Tongue (tissue), 2 donors: Measurements from ENCODE around the gene OR51E1. TPM values are rescaled to one million over a fixed set of nuclear protein-coding genes. Genes with fewer than 3 reads are reported as not detected.

Experiments used
- DNase-seq: peaks from one replicate; pipeline ENCODE4 v3.0.0-alpha.2; 2015
- total RNA-seq: library from RNA; depleted of rRNA; stranded (reverse); fragments of >200 nt; gene quantifications from one replicate; pipeline ENCODE4 v1.2.3, GENCODE V29; 2014

OR51E1 gene
- total RNA-seq, 1 donor from 2014 or later = 1.9 TPM

DNA sequence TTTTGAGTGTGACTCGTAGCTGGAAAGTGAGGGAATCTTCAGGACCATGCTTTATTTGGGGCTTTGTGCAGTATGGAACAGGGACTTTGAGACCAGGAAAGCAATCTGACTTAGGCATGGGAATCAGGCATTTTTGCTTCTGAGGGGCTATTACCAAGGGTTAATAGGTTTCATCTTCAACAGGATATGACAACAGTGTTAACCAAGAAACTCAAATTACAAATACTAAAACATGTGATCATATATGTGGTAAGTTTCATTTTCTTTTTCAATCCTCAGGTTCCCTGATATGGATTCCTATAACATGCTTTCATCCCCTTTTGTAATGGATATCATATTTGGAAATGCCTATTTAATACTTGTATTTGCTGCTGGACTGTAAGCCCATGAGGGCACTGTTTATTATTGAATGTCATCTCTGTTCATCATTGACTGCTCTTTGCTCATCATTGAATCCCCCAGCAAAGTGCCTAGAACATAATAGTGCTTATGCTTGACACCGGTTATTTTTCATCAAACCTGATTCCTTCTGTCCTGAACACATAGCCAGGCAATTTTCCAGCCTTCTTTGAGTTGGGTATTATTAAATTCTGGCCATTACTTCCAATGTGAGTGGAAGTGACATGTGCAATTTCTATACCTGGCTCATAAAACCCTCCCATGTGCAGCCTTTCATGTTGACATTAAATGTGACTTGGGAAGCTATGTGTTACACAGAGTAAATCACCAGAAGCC is 11.0 kb downstream of the OR51E1 start:
- DNase-seq = no peak

DNA sequence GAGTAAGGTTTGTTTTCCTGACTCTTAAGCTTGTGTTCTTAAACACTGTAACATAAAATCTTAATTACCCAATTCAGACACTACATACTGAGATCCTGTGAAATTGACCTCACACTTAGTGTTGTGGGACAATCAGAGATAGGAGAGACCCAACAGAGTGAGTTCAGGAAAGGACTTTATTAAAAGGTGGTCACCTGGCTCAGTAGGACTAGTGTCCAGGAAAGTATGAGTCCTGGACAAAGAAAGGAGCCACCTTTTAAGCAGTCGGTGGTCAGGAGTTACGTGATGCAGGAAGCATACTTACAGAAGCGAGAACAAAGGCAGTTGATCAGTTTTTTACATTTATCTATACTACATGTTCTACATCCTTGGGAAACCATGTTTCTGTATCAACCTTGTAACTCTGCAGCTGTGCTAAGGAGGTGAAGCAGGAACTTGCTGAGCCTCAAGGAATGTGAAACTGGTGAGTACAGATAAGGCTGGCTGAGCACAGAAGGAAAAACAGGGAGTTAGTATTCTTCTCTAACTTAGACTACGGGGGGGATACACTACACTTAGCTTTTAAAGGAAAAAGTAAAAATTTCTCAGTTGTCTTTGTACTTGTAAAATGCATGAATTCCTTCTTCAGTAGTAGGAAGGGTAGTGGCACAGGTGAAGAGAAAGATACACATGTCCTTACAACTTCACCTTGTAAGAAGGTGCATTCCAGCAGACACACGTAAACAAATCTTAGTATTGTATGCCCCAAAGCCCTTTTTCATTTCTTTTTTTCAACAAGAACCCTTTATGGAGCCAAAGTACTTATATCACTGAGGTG is 15.1 kb downstream of the OR51E1 start:
- no peak for DNase-seq

DNA sequence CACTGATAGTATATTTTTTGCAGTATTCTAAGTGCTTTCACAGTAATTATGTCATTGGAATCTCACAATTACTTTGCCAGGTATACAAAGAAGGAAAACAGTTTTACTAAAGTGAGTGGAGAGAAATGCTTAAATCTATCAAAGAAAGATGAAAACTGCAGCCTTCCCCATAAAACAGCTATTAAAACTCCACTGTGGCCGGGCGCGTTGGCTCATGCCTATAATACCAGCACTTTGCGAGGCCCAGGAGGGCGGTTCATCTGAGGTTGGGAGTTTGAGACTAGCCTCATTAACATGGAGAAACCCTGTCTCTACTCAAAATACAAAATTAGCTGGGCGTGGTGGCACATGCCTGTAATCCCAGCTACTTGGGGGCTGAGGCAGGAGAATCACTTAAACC is 19.1 kb downstream of the OR51E1 start:
- no peak for DNase-seq

DNA sequence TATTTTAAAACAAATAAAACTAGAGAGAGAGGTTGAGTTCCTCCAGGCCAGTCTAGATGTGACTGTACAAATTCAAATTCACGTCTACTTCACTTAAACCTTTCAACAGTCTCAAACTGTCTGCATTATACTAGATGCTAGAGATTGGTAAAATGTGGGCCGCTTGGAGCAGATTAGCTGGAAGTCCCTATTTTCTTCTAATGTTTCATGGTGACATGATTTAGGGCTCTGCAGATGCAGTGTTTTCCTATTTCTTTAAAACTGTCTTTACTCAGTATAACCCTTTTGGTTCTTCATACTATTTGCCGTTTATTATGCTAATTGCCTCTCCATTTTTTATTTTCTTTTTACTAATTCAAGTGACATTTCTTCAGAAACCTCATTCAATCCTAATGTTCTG is 20.4 kb downstream of the OR51E1 start:
- DNase-seq = no peak

DNA sequence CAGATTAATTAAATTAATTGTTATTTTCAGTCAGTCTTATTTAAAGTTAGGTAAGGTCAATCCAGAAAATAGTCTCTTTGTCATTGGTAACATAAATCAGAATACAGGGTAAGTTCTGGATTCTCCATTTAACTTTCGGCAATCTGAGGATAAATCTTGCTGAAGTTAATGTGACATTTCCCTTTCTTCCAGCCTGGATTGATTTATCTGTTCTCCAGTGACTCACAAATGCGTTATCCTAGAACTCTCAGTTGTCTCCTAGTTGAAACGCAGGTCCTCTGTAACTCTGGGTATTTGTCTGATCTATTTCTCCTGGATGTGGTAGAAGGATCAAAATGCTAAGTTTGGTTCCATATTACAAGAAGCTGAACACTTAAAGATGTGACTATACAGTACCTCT is 21.0 kb downstream of the OR51E1 start:
- no peak for DNase-seq

DNA sequence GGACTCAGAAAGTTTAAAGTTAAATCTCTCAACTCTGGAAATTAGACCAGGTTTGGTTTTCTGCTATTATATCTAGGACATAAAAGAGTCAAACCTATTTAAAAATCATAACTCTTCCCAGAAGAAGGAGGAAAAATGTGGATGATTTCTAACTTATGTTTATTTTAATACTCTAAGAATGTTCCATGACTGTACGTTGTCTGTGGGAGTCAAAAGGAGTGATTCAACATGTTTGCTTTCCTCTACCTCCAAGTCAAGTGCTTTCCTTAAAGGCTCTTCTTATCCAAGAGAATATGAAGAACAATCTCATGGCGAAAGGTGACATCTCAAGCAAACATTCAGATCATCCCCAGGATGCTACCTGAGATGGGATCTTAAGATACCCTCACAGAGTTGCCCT is 21.6 kb downstream of the OR51E1 start:
- DNase-seq = no peak

DNA sequence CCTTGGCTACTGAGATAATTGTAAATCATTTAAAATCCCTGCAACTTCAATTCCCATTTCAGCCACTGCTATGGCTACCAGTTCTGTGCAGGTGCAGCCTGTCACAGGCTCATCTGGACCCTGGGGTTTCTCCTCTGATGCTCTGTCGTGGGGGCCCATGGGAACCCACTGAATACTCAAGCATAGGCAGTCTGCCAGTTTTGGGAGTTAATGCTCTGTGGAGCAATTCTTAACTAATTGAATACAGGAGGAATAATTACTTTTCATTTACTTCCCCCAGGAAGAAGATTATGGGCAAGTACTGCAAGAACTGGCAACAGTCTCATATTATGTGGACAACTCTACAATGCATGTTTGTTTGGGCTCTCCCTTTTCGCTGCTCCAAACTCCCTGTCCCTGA is 28.0 kb downstream of the OR51E1 start:
- DNase-seq = no peak

DNA sequence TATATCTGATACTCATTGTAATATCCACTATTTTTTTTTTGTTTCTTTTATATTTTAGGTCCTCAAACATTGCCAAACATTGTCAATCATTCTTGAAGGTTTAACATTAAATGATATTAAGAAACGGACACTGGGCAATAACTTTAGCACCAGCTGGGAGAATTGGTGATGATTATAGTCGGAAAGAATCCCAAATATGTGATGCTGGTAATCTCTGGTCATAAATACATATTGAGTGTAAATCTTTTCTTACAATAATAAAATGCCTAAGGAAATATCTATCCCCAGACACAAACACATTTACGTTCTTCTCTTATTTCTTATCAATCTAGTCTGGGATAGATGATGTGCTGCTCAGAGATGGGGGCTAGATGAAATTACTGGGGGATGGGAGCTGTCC is 28.7 kb downstream of the OR51E1 start:
- DNase-seq = no peak

DNA sequence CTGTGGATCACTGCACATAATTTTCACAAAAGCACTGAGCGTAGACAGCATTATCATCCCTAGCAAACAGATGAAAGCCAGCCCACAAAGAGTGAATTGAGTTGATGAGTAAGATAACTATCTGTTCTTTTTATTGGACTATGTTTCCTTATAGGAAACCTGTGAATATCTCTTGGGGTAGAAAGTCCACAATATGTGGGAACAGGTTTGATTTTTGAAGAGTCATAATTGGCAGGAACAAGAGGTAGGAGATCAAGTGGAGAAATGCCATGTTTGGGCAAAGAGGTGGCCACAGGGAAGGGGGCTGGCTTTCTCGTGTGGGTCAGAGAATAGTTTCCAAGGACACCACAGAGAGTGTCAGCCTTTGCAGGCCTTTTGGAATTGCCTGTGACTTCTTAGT is 30.0 kb downstream of the OR51E1 start:
- DNase-seq = no peak

DNA sequence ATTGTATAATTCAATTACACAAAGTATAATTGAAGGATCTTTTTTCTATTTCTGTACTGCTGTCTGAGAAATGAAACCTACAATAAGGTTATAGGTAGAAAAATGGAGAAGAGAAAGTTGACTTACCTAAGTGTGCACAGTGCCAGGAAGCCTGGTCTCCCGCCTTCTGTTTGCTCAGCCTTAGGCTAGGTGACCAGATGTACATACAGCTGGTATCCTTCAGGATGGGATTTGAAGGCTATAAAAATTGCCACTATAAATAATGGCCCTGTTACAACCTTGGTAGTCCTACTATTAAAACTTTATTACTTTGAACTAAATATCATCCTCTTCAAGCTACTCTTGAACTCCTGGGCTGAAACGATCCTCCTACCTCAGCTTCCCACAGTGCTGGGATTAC is 34.2 kb downstream of the OR51E1 start:
- DNase-seq = no peak

DNA sequence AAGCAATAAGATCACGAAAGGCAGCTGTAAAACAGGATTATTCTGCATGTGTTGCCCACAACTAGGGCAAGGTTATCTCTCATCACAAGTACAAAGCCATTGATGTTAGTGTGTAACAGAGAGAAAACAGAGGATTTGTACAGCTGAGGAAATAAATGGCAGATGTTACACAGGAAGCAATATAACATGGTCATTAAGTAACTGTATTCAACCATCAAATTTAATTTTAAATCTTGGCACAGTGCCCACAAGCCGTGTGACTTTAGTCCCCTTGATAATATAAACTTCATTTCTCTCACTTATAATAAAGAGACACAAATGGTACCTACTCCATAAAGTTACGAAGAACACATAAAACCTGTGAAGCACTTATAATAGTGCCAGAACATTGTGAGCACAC is 36.6 kb downstream of the OR51E1 start:
- no peak for DNase-seq

DNA sequence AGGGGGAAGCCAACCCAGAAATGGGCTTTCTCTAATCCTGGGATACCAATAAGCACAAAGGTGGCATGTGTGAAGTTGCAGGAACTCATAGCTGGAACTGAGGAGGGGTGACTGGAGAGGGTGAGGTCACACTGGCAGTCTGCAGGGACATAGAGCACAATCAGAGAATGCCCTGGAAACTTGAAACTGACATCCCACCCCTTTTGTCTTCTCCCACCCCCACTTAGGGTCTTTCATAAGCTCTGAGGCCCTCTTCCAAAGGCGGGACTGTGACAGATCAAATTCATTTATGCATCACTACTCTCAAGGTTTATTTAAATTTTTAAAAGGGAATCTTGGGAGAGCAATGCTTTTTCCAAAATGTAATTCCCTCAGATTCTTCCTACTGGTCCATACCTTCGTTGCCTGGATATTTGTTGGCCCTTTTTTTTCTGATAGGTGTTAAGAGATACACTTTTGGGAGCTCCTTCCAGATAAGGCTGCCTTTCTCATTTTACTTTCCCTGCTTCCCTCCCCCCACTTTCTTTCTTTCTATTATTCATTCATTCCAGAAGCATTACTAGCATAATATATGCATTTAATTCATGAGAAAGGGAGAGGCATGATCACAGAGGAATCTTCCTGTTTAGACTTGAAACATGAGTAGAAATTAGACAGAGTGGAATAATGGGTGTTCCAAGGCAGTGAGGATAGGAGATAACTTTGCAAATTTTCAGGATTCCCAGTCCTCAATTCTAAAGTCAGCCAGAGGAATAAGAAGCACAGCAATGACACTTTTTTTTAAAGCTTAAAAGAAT is 39.0 kb downstream of the OR51E1 start:
- DNase-seq = no peak

DNA sequence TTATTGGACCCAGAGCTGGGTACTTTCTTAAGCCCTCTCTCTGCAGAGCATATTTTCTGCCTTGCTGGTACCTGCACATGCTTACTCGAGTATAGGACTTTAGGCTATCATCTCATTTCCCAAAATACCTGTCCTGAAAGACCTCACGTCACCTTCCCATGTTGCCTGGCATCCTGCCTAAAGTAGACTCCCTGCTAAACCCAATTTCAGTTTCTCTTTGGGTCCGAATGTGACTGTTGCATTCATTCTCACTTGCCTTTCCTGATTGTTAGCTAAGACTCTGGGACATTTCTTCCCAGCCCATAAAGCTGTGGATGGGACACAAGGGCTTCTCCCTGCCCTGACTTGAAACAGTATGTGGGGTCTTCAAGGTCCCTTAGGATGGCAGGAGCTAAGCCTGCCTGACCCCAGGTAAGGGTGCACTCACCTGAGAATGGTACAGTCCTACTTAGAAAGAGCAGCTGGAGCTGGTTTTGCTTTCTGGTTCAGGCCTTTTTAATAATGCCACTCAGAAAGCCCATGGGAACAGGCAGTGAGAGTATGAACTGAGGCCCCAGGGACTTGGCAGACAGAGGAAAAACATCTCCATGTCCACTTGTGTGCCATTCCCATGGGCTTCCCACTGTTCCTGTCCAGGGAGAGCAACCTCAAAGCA is 41.0 kb downstream of the OR51E1 start:
- no peak for DNase-seq

DNA sequence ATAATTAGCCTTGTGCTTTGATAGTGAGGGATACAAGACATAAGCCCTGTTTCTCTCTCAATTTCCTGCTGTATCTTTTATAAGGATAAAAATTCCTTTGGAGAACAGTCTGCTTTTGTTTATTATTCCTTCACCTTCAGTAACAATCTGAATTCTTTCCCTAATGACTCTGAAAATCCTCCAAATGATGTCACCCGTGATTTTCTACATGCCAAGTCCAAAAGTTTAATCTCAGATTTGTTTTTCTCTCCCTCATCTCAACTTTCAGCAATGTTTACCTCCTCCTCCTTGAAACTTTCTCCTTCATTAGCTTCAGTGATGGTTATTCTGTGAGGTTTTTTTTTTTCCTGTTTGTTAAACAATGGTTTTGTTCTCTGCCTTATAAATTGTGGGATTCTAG is 51.7 kb downstream of the OR51E1 start:
- DNase-seq = no peak

DNA sequence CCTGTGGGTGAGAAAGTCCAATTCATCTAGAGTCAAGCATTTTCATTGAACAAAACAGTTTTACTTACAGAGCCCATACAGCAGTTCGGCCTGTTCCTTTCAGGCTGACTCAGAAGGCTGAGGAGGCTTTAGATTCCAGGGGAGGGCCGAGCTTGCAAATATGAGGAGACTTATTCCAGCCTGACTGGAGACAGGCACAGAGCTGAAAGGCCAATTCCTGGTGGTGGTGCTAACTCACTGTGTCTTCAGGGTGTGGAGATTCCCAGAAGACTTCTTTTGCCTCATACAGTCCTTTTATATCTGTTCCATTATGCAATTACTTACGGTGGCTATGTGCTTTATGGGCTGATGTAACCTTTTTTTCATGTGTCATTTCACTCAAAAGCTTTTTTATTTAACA is 53.8 kb downstream of the OR51E1 start, which contains the start of gene OR51E2:
Gene OR51E2, minus strand, starts transcription at position 269 of the 400 bp plus-strand sequence. CDS start 15,142 bp downstream, outside the sequence.
- peak; percentile 17 for DNase-seq

DNA sequence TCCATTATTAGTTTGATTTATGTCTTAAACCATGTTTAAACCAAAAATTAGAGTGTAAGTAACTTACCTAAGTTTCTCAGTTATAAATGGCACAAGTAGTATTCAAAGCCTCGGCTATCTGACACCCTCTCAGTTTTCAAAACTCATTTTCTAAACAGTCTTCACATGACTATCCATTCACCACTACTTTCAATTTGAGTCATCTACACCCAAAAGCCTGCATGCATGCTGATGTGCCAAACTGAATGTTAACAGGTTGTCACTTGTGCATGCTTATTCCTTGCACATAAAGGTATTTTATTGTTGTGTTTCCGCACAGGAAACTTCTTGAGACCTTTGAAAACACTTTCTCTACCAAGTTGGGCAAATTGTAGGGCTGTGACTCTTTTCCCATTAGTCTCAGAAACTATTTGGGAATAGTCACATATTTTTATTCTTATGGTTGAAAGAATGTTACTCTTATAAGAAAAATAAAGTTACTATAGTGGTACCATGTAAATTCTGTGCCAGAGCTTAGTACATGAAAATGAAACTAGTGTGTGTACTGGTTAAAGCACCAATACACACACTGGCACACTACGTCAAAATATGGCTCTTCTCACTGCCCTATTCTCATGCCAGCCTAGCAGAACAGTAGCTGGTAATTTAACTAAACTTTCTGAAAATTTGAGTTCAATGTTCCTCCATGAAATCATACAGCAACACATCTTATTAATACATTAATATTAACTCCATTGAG is 56.1 kb downstream of the OR51E1 start:
- DNase-seq = no peak

DNA sequence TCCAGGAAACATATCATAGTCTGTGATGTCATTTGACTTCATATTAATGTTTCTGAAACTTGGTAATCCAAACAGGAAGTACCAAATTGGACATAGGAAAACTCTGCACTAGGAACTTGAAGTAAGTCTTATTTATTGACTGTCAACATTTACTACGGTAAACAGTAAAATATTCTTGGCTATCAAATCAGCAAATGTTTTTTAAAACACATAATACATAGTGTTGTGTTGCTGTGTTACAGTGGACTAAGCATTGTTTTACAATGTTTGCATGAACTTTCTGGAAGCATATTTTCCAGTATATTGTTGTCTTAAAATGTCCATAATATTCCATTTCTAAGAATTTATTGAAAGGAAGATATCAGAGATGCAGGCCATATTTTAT is 56.6 kb downstream of the OR51E1 start:
- DNase-seq = no peak

DNA sequence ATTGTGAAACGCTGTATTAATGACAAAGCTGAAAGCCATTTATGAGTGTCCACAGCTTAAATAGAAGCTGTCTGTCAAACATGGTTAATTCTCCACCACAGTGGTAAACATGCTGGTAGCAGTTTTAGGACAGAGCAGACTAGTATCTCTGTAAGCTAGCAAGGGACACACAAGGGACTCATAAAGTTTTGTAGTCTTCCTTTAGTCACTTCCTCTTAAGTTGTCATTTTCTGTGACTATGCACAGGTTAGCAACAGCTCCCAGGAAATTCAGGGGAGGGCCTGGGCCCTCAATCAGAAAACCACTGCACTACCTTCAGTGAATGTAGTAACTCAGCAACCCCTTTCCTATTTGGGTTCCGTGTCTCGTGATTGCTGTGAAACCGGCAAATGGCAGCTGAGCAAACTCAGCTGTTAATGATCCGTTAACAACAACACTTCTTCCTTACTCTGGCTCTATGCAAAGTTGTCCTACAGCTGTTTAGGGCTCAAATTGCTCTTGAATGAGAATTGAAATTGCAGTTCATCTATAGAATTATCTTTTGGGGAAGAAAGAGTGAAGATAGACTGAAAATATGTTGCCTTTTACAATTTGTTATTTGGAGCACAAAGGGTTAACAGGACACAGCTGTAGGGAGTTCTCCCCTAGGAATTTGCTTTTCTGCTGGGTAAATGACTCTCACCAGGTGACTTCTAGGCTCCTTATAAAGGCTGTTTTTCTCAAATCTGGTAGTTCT is 60.4 kb downstream of the OR51E1 start, which contains the start of gene MMP26:
Gene MMP26, plus strand, starts transcription at position 731 of the 736 bp plus-strand sequence.
- DNase-seq = peak; percentile 74

DNA sequence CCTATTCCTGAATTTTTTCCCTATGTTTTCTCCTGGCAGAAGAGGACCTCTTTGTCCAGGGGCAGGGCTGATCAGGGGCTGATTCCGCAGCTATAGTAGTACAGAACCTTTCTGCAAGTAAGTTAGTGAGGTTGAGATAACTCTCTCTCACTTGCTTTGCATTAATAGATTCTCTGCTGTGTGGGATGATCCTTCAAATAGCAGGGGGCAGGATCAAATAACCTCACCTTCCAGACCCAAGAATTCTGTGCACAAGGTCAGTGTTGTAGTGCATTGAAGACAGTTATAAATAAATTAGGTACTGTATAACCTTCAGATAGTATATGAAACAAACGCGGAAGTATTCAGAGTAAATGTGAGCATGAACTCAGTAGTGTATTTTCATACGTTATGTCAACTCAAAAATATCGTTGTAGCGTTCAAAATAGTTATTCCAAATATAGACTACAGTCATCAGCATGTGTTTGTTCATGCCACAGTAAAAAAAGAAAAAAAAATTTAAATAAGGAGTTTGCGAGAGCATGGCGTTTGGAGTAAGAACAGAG is 61.1 kb downstream of the OR51E1 start:
- DNase-seq = peak; percentile 15
